ENCODE data around the gene GALNT9.
"Not testable (repeated sequence)": the region's sequence is repeated elsewhere in the genome, so short reads cannot be mapped to it uniquely, and the experiment has no call there.

The GALNT9 gene

DNA sequence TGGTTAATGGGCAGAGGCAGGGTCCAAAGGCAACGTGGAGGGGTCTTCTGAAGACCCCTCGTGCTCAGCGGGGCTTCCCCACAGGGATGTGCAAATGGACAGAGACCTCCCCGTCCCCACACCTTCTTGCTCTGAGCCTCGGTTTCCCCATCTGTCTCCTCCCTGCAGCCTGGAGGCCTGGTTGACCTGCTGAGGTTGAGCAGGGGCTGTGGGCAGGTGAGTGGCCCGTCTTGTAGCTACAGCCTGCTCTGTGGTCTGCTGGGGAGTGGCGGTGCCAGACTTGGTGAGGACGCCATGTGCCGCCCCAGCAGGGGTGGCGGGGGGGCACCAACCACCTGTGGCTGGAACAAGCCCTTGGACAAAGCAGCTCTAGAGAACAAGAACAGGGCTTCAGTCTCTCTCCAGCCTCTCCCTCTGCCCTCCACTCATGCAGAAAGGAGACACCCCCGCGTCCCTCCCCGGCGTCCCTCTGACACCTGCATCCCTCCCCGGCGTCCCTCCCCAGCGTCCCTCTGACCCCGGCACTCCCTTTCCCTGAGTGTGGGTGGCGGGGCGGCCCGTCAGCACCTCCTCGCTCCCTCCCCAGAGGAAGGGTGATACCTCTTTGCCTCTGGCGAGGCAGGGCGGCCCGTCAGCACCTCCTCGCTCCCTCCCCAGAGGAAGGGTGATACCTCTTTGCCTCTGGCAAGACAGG is 101.5 kb downstream of the GALNT9 start:
- DNase-seq: no peak

DNA sequence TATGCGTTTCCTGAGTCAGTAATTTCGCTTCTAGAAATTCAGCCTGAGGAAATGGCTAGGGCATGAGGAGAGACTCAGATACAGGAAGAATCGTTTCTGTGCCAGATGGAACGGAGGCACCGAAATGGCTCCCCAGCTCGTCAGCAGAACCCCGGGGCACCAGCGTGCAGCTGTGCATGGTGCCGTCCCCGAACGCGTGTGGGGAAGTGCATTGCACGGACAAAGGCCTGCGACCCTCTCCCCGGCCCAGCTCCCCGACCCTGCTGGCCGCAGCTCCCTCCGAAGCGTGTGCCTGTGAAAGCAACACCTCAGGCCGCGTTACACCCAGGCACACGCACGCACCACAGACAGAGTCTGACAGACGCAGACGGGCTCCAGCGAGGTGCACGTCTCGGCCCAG is 102.3 kb downstream of the GALNT9 start:
- DNase-seq: no peak

DNA sequence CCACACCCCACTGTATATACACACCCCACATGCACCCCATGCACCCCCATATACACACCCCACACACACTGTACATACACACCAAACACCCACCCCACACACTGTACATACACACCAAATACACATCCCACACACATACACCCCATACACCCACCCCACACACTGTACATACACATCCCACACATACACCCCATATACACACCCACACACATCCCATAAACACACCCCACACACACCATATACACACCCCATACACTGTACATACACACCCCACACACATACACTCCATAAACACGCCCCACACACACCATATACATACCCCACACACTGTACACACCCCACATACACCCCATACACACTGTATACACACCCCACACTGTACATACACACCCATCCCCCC is 102.8 kb downstream of the GALNT9 start:
- DNase-seq: no peak

DNA sequence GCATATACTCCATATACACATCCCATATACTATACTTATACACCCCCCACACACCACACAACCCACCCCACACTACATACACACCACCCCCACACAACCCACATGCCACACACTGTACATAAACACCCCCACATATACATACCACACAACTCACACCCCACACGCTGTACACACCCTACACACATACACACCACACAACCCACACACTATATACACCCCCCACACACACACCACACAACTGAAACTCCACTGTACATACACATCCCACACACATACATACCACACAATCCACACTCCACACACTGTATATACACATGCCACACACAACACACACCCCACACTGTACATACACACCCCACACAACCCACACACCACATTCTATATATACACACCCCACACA is 104.2 kb downstream of the GALNT9 start:
- no peak for DNase-seq

DNA sequence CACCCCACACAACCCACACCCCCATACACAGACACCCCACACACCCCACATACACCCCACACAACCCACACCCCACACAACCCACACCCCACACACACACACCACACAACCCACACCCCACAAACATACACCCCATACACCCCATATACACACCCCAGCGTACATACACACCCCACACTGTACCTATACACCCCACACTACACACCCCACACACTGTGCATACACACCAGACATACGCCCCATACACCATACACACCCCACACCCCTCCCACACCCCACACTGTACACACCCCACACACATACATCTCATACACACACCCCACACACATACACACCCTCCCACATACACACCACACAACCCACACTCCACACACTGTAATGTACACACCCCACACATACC is 104.9 kb downstream of the GALNT9 start:
- no peak for DNase-seq

DNA sequence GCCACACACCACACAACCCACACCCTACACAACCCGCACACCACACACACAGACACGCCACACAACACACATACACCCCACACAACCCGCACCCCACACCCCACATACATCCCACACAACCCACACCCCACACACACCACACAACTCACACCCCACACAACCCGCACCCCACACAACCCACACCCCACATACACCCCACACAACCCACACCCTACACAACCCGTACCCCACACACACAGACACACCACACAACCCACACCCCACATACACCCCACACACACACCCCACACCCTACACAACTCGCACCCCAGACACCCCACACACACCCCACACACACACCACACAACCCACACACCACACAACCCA is 106.6 kb downstream of the GALNT9 start:
- DNase-seq: no peak

DNA sequence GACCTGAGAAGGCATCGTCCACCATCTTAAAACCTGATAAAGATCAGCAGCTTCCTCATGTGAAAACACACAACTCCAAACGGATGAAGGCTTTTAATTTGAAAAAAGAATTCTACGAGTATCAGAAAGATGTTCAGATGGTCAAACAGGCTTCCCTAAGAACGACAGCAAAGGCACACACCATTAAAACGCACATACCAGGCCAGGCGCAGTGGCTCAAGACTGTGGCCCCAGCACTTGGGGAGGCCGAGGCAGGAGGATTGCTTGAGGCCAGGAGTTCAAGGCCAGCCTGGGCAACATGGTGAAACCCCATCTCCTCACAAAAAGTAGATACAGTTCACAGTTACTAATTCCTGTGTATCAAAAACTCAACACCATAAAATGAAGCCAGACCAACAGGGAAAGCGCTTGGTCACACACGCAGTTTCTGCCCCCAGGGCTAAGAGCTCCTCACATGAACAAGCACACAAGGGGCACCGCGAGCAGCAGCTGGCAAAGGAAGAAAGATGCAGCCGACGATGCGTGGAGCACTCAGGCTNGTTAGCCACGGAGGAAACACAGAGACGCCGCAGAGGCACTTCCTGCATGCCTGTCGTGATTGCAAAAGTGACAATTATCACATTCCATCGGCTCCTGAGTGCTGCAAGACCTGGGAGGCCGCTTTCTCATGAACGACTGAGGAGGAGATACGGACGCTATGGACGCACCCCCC is 107.1 kb downstream of the GALNT9 start:
- DNase-seq: no peak

DNA sequence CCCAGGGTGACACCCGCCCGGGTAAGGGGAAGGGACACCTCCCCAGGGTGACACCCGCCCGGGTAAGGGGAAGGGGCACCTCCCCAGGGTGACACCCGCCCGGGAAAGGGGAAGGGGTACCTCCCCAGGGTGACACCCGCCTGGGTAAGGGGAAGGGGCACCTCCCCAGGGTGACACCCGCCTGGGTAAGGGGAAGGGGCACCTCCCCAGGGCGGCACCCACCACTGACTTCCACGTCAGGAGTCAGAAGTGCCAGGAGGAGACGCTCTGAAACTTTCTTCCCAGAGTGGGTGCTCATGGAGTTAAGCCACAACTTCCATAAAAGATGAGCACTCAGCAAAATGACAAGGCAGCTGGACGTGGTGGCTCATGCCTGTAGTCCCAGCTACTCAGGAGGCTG is 109.6 kb downstream of the GALNT9 start:
- not testable (repeated sequence) for DNase-seq

DNA sequence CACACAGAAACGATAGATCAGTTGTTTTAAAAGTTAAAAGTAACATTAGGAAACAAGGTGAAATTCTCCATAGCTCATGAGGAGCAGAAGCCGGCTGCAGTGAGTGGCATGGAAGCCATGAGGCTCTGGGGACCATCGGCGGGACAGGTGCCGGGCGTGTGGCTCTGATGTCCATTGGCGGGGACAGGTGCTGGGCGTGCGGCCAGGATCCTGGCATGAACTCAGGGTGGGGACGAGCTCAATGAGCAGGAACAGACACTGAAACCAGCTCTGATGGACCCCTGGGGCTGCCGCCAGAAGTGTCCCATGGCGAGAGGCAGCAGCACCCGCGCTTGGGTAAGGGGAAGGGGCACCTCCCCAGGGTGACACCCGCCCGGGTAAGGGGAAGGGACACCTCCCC is 110.1 kb downstream of the GALNT9 start:
- DNase-seq: no peak

DNA sequence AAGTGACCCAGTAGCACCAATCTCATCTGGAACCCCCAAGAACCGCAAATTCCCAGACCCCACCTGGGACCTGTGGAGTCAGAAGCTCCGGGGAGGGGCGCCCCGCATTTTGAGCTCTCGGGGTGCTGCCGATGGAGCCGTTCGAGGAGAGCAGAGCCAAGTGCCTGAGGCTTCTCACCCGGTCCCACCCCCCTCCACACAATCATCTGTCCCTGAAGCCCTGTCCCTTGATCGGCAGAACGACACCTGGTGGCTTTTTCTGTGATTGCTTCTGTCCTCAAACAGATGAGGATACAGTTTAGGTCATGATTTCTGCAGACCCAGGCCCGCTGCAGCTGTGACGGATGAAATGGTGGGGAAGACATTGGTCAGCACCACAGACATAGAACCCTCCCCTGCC is 110.5 kb downstream of the GALNT9 start:
- no peak for DNase-seq

DNA sequence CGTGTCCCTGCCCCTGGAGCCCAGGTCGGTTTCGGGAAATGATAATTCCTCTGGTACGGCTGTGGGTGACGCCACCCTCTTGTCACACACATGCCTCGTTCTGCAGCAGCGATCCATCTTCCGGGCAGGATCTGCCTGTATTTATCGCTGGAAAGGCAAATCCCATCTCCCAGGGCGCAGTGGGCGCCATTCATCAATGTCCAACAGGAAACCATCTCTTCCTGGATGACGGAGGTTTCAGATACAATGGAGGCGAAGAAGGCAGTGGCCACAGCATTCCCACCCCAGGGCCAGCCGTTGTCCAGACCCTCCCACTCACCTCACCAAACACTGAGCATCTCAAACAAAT is 110.9 kb downstream of the GALNT9 start:
- no peak for DNase-seq

DNA sequence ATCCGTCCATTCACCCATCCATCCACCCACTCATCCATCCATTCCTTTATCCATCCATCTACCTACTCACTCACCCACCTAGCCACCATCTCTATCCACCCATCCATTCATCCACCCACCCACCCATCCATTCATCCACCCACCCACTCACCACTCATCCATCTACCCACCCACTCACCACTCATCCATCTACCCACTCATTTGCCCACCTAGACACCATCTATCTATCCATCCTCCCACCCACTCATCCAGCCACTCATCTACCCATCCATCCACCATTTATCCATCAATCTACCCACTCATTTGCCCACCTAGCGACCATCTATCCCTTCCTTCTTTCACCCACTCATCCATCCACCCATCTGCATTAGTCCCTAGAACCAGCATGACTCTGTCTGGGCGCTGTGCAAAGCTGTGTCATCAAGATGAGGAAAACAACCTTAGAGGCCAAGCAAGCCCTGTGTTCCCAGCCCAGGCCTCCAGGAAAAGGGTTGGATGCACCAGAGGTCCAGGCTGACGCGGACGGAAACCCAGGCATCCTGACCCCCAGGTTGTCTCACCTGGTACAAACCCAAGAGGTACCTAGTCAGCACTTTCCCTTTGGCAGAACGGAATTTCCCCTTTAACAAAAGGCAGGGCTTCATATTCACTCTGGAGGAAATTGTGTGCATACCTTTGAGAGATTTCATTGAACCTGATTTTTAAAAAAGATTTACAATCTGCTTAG is 111.4 kb downstream of the GALNT9 start:
- DNase-seq: no peak

DNA sequence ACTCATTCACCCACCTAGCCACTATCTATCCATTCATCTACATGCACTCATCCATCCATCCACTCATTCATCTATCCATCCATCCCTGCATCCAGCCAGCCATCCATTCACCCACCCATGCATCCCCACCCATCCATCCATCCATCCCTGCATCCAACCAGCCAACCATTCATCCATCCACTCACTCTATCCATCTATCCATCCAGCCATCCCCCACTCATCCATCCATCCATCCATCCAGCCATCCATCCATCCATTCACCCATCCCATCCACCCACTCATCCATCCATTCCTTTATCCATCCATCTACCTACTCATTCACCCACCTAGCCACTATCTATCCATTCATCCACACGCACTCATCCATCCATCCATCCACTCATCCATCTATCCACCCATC is 112.0 kb downstream of the GALNT9 start:
- no peak for DNase-seq

DNA sequence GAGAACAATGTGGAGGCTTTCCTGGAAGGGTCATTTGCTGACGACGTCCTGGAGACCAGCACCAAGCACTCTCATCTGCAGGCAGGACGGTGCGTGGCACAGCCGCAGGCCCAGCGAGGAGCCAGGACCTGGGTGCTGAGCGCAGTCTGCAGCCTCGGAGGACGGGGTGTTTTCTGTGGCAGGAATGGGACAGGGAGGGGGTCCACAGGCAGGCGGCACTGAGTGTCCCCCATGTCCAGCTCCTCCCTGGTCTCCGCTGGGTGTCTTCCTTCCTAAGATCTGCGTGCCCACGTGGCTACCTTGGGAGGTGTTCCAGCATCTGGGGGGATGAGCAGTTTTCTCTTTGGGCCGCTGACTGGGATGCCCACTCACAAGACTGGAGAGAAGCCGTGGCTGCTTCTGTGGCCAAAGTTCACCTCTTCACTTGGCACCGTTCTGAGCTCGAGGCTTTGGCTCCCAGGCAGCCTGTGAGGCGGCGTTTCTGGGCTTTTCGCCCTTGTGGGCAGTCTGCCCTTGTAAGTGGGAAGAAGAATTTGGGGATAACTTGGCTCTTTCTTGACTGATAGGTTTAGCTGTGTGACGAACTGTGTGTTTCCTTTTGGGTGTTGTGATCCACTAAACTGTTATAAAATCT is 112.9 kb downstream of the GALNT9 start:
- DNase-seq: no peak

DNA sequence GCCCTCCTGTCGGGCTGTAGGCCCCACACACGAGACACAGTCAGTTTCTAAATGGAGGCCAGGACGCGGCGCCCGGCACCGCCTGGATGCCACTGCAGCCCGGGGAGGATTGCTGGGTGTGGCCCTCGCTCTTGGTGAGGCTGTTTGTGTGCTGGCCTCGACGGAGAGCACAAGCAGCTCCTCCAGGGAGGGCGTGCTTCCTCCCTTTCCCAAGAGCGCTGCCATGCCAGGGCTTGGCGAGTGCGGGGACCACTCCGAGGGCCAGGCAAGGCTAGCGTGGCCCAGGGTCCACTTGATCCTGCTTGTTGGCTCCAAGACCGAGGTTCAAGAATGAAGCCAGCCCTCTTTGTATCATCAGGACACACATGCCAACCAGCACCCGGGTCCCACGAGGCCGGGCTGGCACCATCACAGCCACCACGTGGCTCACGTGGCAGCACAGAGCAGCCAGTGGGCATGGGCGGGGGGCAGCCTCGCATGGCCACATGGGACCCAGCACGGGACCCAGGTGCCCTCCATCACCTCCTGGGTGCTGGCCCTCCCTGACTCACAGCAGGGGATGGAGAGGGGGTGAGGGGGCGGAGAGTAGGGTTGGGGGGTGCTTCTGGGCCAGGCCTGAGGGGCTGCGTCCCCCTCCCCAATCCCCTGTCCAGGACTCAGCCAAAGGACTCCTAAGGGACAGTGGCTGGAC is 113.9 kb downstream of the GALNT9 start:
- no peak for DNase-seq

DNA sequence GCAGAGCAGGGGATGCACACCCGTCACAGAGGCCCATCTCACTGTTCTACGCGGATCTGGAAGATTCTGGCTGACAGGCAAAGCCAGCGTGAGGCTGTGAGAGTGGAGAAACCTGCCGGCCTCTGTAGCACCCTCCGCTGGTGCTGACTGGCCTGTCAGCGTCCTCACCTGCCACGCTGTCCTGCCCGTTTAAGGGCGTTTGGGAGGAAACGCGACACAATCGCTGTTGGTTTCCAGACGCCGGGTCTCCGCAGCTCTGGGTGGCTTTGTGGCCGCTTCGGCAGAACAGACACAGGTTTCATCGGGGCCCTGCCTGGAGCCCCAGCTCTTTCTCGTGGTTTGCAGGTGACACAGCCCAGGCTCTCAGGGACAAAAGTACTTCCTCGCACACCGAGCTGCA is 114.5 kb downstream of the GALNT9 start:
- no peak for DNase-seq

DNA sequence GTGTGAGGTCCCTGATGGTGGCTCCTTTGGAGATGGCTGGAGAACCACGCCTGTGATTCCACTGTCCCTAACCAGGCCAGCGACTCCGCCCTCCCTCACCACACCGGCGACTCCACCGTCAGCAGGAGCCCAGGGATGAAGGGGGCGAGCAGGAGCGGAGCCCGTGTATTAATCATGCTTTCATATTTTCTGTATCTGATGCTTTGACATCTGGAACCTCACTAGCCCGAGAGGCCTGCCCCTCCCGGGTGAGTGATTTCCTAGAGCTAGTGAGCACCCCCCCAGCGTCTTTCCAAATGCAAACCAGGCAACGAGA is 115.3 kb downstream of the GALNT9 start:
- DNase-seq: no peak

DNA sequence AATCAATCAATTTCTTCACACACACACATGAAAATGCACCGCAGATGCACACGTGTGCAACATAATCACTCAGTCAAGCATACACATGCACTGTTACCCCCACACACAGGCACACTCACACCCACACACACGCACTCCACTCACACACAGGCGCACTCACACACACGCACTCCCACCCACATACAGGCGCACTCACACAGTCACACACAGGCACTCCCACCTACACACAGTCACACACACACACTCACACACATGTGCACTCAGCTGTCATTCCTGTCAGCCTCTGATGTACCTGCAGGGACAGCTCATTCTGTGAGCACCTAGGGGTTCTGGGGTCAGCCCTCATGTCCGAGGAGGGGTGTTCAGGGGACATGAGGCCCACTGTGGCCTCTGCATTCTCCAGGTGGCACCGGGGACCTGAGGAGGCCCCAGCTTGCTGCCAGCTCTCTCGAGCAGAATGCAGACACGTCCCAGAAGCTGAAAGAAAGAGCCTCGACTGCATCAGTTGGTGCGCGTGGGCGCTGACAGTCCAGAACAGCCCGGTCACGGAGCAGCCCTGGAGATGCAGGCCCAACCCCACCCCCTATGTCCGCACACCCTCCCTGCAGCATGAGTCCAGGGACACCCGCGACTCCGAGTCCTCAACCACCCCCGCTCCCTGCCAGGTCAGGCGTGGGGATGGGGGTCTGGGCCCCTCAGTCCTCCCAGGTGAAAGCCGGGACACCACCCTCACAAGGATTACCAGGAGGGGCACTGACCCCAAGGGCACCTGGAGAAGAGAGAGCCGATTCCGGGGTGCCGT is 115.8 kb downstream of the GALNT9 start:
- DNase-seq: no peak

DNA sequence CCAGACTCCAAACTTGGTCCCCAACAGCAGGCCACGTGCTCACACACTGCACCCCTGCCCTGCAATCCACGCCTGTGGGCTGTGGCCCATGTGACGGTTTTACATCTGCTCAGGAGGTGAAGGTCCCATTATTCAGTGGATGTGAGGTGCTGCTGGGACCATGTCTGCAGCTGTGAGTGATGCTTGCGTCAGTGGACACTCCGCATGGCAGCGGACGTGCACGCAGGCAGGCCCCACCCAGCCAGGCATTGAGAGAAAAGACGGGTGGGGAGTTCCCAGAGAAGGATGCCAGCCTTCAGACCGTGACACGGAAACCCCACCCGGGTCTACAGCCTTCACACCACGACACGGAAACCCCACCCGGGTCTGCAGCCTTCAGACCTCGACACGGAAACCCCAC is 117.6 kb downstream of the GALNT9 start:
- DNase-seq: no peak

DNA sequence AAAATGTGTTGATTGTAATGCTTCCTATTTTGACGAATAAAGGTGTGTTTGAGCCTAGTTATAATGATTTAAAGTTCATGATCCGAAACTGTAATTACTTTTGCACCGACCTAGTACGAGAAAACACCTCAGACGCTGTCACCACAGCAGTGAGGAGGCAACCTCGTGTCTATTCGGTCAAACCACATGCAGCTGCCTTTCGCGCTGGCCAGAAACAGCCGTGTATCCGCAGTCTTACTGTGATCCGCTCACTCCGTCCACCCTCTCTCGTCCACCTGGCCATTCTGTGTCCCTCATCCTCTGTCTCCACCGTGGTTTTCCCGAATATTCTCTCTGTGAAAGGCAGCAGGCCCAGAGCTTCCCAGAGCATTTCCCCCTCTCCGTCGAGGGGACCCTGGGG is 118.1 kb downstream of the GALNT9 start:
- no peak for DNase-seq

DNA sequence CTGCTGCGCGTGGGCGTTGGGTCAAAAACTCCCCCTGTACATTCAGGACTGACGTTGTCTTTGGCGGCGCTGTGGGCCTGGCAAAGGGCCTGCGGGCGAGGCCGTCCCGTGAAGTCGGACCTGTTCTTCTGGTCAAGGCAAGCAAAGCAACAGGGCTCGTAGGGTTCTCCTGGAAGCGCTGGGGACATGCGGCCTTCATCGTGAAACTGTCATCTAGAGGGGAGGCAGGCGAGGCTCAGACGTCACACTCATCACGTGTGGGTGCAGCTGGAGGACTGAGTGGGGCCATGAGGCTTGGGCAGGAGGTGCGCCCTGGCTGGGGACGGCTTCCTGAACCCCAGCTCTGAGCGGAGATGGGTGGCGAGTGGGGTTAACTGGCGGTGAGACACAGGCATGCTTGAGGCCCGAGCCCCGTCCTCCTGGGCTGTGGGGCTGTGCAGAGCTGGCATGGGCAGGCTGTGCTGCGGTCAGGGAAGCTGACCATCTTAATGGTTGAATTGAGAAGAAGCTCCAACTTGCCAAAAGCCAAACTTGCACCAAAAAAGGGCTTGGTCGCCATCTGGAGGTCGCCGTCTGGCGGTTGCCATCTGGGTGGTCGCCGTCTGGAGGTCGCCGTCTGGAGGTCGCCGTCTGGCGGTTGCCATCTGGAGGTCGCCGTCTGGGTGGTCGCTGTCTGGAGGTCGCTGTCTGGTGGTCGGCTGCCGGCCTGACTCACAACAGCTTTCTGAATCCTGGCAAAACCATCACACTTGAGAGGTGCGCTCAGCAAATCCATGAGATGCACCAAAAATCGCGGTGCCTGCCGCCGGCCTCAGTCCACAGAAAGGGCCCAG is 119.0 kb downstream of the GALNT9 start:
- no peak for DNase-seq
